ENCODE data around the gene IMMP2L. TPM values are rescaled to one million over a fixed set of nuclear protein-coding genes. Genes with fewer than 3 reads are reported as not detected.

Gene IMMP2L
- total and polyA plus RNA-seq, 2 experiments from 2014 or later: 10.1 to 10.4 TPM

DNA sequence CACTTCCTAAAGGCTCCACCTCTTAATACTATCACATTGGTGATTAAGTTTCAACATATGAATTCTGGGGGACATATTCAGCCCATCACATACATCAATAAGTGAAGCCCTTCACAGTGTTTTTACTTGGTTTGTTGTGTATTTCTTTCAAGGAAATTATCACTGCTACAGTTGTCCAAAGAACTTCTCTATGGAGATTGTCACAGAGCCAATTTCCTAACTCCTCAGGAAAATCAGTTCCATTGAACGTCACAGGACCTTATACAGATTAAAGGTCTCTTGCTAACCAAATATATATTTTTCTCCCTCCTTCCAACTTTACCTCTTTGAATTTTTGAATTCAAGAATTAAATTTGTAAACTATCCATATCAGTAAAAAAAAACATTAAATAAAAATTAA lies 357.0 kb downstream of the IMMP2L start:
- Histone ChIP-seq H3K9me2 (ENCODE audit: insufficient read depth) (no peaks in the 10 kb centered on the region), H3K4me2 (ENCODE audit: unreplicated experiment) (no peak overlapping the region), H3K79me2 (ENCODE audit: insufficient read depth) (no peaks in the 10 kb centered on the region), H4K20me1 (ENCODE audit: insufficient read depth) (no peaks in the 10 kb centered on the region), H3K4me1 (ENCODE audit: insufficient read depth) (no peaks in the 10 kb centered on the region), H3K9me3 (ENCODE audit: low read depth) (no peaks in the 10 kb centered on the region), H3K9ac (no peak overlapping the region), H3K27ac (no peak overlapping the region), H3F3A (ENCODE audit: insufficient read depth) (no peaks in the 10 kb centered on the region), H3K4me3 (no peak overlapping the region), H3K36me3 (ENCODE audit: low read depth) (no peaks in the 10 kb centered on the region), H3K27me3 (replicated peaks; ENCODE audit: insufficient read depth) (no peaks in the 10 kb centered on the region), H2AFZ (no peak overlapping the region)
- 96 to 100% methylated on average over 1 of the region's 1 CpG for WGBS, 2 experiments (ENCODE audit: low coverage in 1 of 2, low lambda C conversion rate in 2 of 2, missing lambda C conversion rate in 2 of 2)
- DNase-seq: no peak
- in situ Hi-C loops (cut with MboI): no loop called here
- TF ChIP-seq EZH2 (IDR thresholded peaks at IDR 0.05; ENCODE audit: insufficient read depth, poor library complexity, severe bottlenecking) (no peak), EZH2phosphoT487 (IDR thresholded peaks at IDR 0.05; ENCODE audit: insufficient read depth, low read depth) (no peak)

- WGBS, 2 experiments (ENCODE audit: low coverage in 1 of 2, low lambda C conversion rate in 2 of 2, missing lambda C conversion rate in 2 of 2): 93 to 95% methylated on average over 4 of the region's 4 CpGs
- TF ChIP-seq EZH2 (IDR thresholded peaks at IDR 0.05; ENCODE audit: insufficient read depth, poor library complexity, severe bottlenecking) (no peak), EZH2phosphoT487 (IDR thresholded peaks at IDR 0.05; ENCODE audit: insufficient read depth, low read depth) (no peak)
- in situ Hi-C loops (cut with MboI): no loop called here
Measured at GRCh38 chr7:111202321-111202720, 360.0 kb downstream of the IMMP2L start.

GRCh38 chr7:111199643-111200042 lies 362.6 kb downstream of the IMMP2L start:
- H3K4me3 ChIP-seq: no peak overlapping the region
- H3K9me3 ChIP-seq (ENCODE audit: low read depth): no peaks in the 10 kb centered on the region
- H3K9me2 ChIP-seq (ENCODE audit: insufficient read depth): no peaks in the 10 kb centered on the region
- no peaks in the 10 kb centered on the region for H3K27me3 ChIP-seq (replicated peaks; ENCODE audit: insufficient read depth)
- in situ Hi-C loops (cut with MboI): no loop called here
- no peaks in the 10 kb centered on the region for H3K79me2 ChIP-seq (ENCODE audit: insufficient read depth)
- H3K9ac ChIP-seq: no peak overlapping the region
- no peak for TF ChIP-seq EZH2 (IDR thresholded peaks at IDR 0.05; ENCODE audit: insufficient read depth, poor library complexity, severe bottlenecking)
- TF ChIP-seq EZH2phosphoT487 (IDR thresholded peaks at IDR 0.05; ENCODE audit: insufficient read depth, low read depth): no peak
- no peak overlapping the region for H2AFZ ChIP-seq
- DNase-seq: no peak
- peaks cover 29% of the 10 kb centered on the region for H3F3A ChIP-seq (ENCODE audit: insufficient read depth)
- peaks cover 28% of the 10 kb centered on the region for H3K4me1 ChIP-seq (ENCODE audit: insufficient read depth)
- H3K36me3 ChIP-seq (ENCODE audit: low read depth): no peaks in the 10 kb centered on the region
- H4K20me1 ChIP-seq (ENCODE audit: insufficient read depth): no peaks in the 10 kb centered on the region
- H3K4me2 ChIP-seq (ENCODE audit: unreplicated experiment): no peak overlapping the region
- H3K27ac ChIP-seq: no peak overlapping the region

More at GRCh38 chr7:111202321-111202720, 360.0 kb downstream of the IMMP2L start:
- Histone ChIP-seq H3K4me3 (no peak overlapping the region), H3K79me2 (ENCODE audit: insufficient read depth) (no peaks in the 10 kb centered on the region), H2AFZ (no peak overlapping the region), H3K4me1 (ENCODE audit: insufficient read depth) (peaks cover 24% of the 10 kb centered on the region), H3K9me3 (ENCODE audit: low read depth) (no peaks in the 10 kb centered on the region), H3F3A (ENCODE audit: insufficient read depth) (peaks cover 20% of the 10 kb centered on the region), H4K20me1 (ENCODE audit: insufficient read depth) (no peaks in the 10 kb centered on the region), H3K4me2 (ENCODE audit: unreplicated experiment) (no peak overlapping the region), H3K36me3 (ENCODE audit: low read depth) (no peaks in the 10 kb centered on the region), H3K9ac (no peak overlapping the region), H3K27ac (no peak overlapping the region), H3K27me3 (replicated peaks; ENCODE audit: insufficient read depth) (no peaks in the 10 kb centered on the region), H3K9me2 (ENCODE audit: insufficient read depth) (no peaks in the 10 kb centered on the region)
- DNase-seq: no peak

DNA sequence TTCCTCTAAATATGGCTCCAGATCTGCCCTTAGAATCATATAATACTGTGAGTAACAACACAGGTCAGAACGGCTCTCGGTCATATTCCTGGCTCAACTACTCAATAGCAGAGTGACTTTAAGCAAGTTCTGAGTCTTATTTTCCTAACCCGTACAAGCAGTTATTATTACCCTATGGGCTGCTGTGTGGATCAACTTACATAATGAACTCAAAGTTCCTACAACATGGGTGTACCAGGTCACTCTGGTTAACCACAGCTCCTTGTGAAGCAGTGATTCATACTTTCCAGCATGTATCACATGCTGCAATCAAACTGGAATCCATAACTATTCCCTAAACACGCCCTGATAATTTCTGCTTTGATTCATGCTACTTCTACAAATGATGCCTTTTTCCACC lies 364.0 kb downstream of the IMMP2L start:
- in situ Hi-C loops (cut with MboI): no loop called here
- no peaks in the 10 kb centered on the region for H3K9me2 ChIP-seq (ENCODE audit: insufficient read depth)
- H3K36me3 ChIP-seq (ENCODE audit: low read depth): no peaks in the 10 kb centered on the region
- no peaks in the 10 kb centered on the region for H3K9me3 ChIP-seq (ENCODE audit: low read depth)
- peak; percentile 99 for DNase-seq
- H3K4me3 ChIP-seq: peak overlapping the region; percentile 29
- WGBS, 2 experiments (ENCODE audit: low coverage in 1 of 2, low lambda C conversion rate in 2 of 2, missing lambda C conversion rate in 2 of 2): 0 to 1% methylated on average over 4 of the region's 4 CpGs
- peak overlapping the region; percentile 73 for H3K27ac ChIP-seq
- H3F3A ChIP-seq (ENCODE audit: insufficient read depth): peaks cover 29% of the 10 kb centered on the region
- no peak for TF ChIP-seq EZH2 (IDR thresholded peaks at IDR 0.05; ENCODE audit: insufficient read depth, poor library complexity, severe bottlenecking)
- TF ChIP-seq EZH2phosphoT487 (IDR thresholded peaks at IDR 0.05; ENCODE audit: insufficient read depth, low read depth): peak; percentile 96
- H2AFZ ChIP-seq: peak overlapping the region; percentile 2; the same call in 1 of the 2 replicates
- peak overlapping the region; percentile 63 for H3K4me2 ChIP-seq (ENCODE audit: unreplicated experiment)
- no peaks in the 10 kb centered on the region for H3K27me3 ChIP-seq (replicated peaks; ENCODE audit: insufficient read depth)
- H4K20me1 ChIP-seq (ENCODE audit: insufficient read depth): no peaks in the 10 kb centered on the region
- no peaks in the 10 kb centered on the region for H3K79me2 ChIP-seq (ENCODE audit: insufficient read depth)
- peak overlapping the region; percentile 52 for H3K9ac ChIP-seq
- peaks cover 28% of the 10 kb centered on the region for H3K4me1 ChIP-seq (ENCODE audit: insufficient read depth)

DNA sequence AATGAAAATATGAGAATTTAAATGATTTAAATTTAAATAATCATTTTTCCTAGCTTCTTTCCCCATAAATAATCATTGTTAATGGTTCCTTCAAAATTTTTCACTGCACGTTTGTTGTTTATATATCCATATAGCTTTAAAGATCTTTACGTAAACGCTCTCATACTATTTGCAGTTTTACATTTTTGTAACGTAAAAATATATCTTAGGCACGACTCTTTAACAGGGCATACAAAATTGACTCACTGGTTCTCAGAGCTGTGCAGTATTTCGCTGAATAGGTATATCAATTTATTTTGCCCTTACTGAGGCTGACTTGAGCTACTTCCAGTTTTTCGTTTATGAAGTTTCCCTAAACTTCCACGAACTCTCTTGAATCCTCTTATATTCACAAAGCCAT lies 365.6 kb downstream of the IMMP2L start:
- H2AFZ ChIP-seq: no peak overlapping the region
- no peak for TF ChIP-seq EZH2phosphoT487 (IDR thresholded peaks at IDR 0.05; ENCODE audit: insufficient read depth, low read depth)
- no peak for TF ChIP-seq EZH2 (IDR thresholded peaks at IDR 0.05; ENCODE audit: insufficient read depth, poor library complexity, severe bottlenecking)

More for the DNA sequence above, 365.6 kb downstream of the IMMP2L start:
- Histone ChIP-seq H3K9ac (no peak overlapping the region), H3K4me3 (no peak overlapping the region), H3K79me2 (ENCODE audit: insufficient read depth) (no peaks in the 10 kb centered on the region), H3K4me1 (ENCODE audit: insufficient read depth) (peaks cover 28% of the 10 kb centered on the region), H3K9me2 (ENCODE audit: insufficient read depth) (no peaks in the 10 kb centered on the region), H4K20me1 (ENCODE audit: insufficient read depth) (no peaks in the 10 kb centered on the region), H3K9me3 (ENCODE audit: low read depth) (no peaks in the 10 kb centered on the region), H3K36me3 (ENCODE audit: low read depth) (no peaks in the 10 kb centered on the region), H3K4me2 (ENCODE audit: unreplicated experiment) (no peak overlapping the region), H3F3A (ENCODE audit: insufficient read depth) (peaks cover 29% of the 10 kb centered on the region), H3K27me3 (replicated peaks; ENCODE audit: insufficient read depth) (no peaks in the 10 kb centered on the region), H3K27ac (no peak overlapping the region)
- no peak for DNase-seq
- 98 to 99% methylated on average over 8 of the region's 8 CpGs for WGBS, 2 experiments (ENCODE audit: low coverage in 1 of 2, low lambda C conversion rate in 2 of 2, missing lambda C conversion rate in 2 of 2)
- in situ Hi-C loops (cut with MboI): no loop called here

Data from GM23248 (cell line).